Activated B cell treated with CpG ODN at 0.5 μM for 24 hours (primary cell): ENCODE measurements around the gene ADD2. TPM values are rescaled to one million over a fixed set of nuclear protein-coding genes. Genes with fewer than 3 reads are reported as not detected.

Experiments used
- ATAC-seq: fragments of 200-7000 bp; cut with Tn5 transposase; one replicate; pipeline ENCODE4 v1.10.0; 2021; ENCODE audit warnings: low read depth, mild to moderate bottlenecking, moderate library complexity
- CTCF ChIA-PET: fragments of 350-600 bp; sonication (Branson Sonifier 250); formaldehyde crosslinking; loops from one replicate; lab custom pipeline; 2021; ENCODE audit warnings: antibody characterized with exemption; lab: Charles Lee
- POLR2A ChIA-PET: fragments of 350-600 bp; sonication (Branson Sonifier 250); formaldehyde crosslinking; loops from one replicate; lab custom pipeline; 2021; ENCODE audit warnings: antibody characterized with exemption; lab: Charles Lee
- DNase-seq: peaks from one replicate; pipeline ENCODE4 v3.0.0; 2022
- H3K27ac Mint-ChIP-seq: one replicate; pipeline ENCODE4 v1.8.0; 2020; ENCODE audit warnings: mixed read lengths
- H3K27me3 Mint-ChIP-seq: one replicate; pipeline ENCODE4 v1.8.0; 2021; ENCODE audit warnings: mixed read lengths
- H3K36me3 Mint-ChIP-seq: one replicate; pipeline ENCODE4 v1.8.0; 2021; ENCODE audit warnings: low read depth, mixed read lengths
- H3K4me1 Mint-ChIP-seq: one replicate; pipeline ENCODE4 v1.8.0; 2021; ENCODE audit warnings: mixed read lengths
- H3K4me3 Mint-ChIP-seq: one replicate; pipeline ENCODE4 v1.8.0; 2020; ENCODE audit warnings: mild to moderate bottlenecking, mixed read lengths
- H3K9me3 Mint-ChIP-seq: one replicate; pipeline ENCODE4 v1.8.0; 2020; ENCODE audit warnings: mixed read lengths
- CTCF ChIP-seq: fragments of 200-600 bp; IDR thresholded peaks from one replicate; pipeline ENCODE4 v1.8.0; 2022; ENCODE audit warnings: antibody characterized with exemption, mild to moderate bottlenecking
- intact Hi-C: fragments of 100-400 bp; cut with micrococcal nuclease; formaldehyde crosslinking; loops from one replicate; pipeline ENCODE4 v1.15.1; 2024
- total RNA-seq: library from RNA; stranded (reverse); gene quantifications from 2 replicates; pipeline ENCODE4 v1.2.3, GENCODE V29; 2022

ADD2 gene
- total RNA-seq, 1 donor from 2014 or later: 12.5 TPM

DNA sequence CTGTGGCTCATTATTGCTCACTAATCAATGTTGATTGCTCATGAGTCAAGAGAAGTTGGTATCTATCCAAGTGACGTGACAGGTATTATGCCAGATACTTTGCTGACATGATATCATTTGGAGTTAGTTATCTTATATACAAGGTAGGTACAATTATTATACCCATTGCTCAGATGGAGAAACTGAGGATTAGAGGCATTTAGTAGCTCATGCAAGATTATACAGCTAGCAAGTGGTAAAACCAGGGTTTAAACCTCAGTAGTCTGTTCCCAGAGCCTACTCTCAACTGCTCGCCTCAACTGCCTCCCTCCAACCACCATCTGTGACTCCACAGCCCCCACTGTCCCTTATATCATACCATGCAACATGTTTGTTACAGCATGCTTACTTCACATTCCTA is 16.3 kb upstream of the ADD2 start:
- TF ChIP-seq CTCF: no peak
- ChIA-PET CTCF (interaction anchor here (1.0 to 1.4 kb wide), 3 partner anchors 26 to 480 kb away, joined by 3 read pairs; no protein-coding TSS in a partner anchor), POLR2A (no interaction called here)
- Mint-ChIP-seq H3K36me3 (no peaks in the 10 kb centered on the region), H3K4me3 (no peak overlapping the region), H3K9me3 (no peaks in the 10 kb centered on the region), H3K4me1 (no peaks in the 10 kb centered on the region), H3K27ac (no peak overlapping the region), H3K27me3 (peaks cover 19% of the 10 kb centered on the region)
- intact Hi-C loops: loop anchor here (2.0 kb wide), 1 partner anchor 480 kb away; no protein-coding TSS in a partner anchor
- ATAC-seq: no peak
- no peak for DNase-seq

GRCh38 chr2:70779911-70780545 is 12.0 kb upstream of the ADD2 start:
- no peak overlapping the region for H3K27ac Mint-ChIP-seq
- H3K4me3 Mint-ChIP-seq: no peak overlapping the region
- no peak for ATAC-seq
- TF ChIP-seq CTCF: no peak
- H3K36me3 Mint-ChIP-seq: no peaks in the 10 kb centered on the region
- ChIA-PET CTCF (no interaction called here), POLR2A (no interaction called here)
- intact Hi-C loops: no loop called here
- H3K27me3 Mint-ChIP-seq: peaks cover 19% of the 10 kb centered on the region
- H3K4me1 Mint-ChIP-seq: no peaks in the 10 kb centered on the region
- DNase-seq: no peak
- no peaks in the 10 kb centered on the region for H3K9me3 Mint-ChIP-seq

GRCh38 chr2:70779491-70779890 is 11.5 kb upstream of the ADD2 start:
- no peak for DNase-seq
- no peak overlapping the region for H3K4me3 Mint-ChIP-seq
- ATAC-seq: no peak
- H3K4me1 Mint-ChIP-seq: no peaks in the 10 kb centered on the region
- no peaks in the 10 kb centered on the region for H3K9me3 Mint-ChIP-seq
- POLR2A ChIA-PET: no interaction called here
- no peaks in the 10 kb centered on the region for H3K36me3 Mint-ChIP-seq
- intact Hi-C loops: no loop called here
- TF ChIP-seq CTCF: no peak
- CTCF ChIA-PET: no interaction called here
- H3K27me3 Mint-ChIP-seq: peaks cover 23% of the 10 kb centered on the region
- H3K27ac Mint-ChIP-seq: no peak overlapping the region

DNA sequence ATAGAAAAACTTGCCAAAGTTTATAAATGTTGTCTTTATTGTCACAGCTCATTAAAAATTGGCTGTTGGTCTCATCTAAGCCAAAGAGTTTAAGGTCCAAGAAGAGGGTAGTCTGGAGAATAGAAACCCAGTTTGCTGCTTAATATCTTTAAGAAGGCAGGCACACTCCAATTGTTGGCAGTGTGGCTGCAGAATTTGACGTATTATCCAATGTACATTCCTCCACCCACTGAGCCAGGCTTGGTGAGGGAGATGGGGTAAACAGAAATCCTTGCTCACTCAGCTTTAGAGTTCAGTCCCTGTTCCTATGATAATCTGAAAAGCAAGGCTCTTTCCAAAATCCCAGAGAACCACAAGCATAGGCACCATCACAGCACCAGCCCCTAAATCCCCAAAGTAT is 10.7 kb upstream of the ADD2 start:
- ATAC-seq (no peak), DNase-seq (no peak)
- H3K27ac Mint-ChIP-seq: no peak overlapping the region
- TF ChIP-seq CTCF: no peak
- CTCF ChIA-PET: no interaction called here
- intact Hi-C loops: no loop called here
- H3K4me1 Mint-ChIP-seq: no peaks in the 10 kb centered on the region
- no peak overlapping the region for H3K4me3 Mint-ChIP-seq
- POLR2A ChIA-PET: no interaction called here
- H3K27me3 Mint-ChIP-seq: peaks cover 28% of the 10 kb centered on the region
- H3K9me3 Mint-ChIP-seq: peaks cover 6% of the 10 kb centered on the region
- no peaks in the 10 kb centered on the region for H3K36me3 Mint-ChIP-seq

- Mint-ChIP-seq H3K9me3 (peaks cover 13% of the 10 kb centered on the region), H3K4me1 (no peaks in the 10 kb centered on the region), H3K27ac (no peak overlapping the region), H3K27me3 (peaks cover 34% of the 10 kb centered on the region), H3K4me3 (no peak overlapping the region), H3K36me3 (no peaks in the 10 kb centered on the region)
- POLR2A ChIA-PET: no interaction called here
- CTCF ChIA-PET: no interaction called here
- DNase-seq (no peak), ATAC-seq (no peak)
- intact Hi-C loops: no loop called here
- no peak for TF ChIP-seq CTCF
Measured at GRCh38 chr2:70777450-70777849, 9.4 kb upstream of the ADD2 start.
